ENCODE data around the gene EOLA1. TPM values are rescaled to one million over a fixed set of nuclear protein-coding genes. Genes with fewer than 3 reads are reported as not detected.
"Not testable (repeated sequence)": the region's sequence is repeated elsewhere in the genome, so short reads cannot be mapped to it uniquely, and the experiment has no call there.

The EOLA1 gene
- polyA plus RNA-seq, 3 donors: 18.3 to 23.0 (median 22.5) TPM

DNA sequence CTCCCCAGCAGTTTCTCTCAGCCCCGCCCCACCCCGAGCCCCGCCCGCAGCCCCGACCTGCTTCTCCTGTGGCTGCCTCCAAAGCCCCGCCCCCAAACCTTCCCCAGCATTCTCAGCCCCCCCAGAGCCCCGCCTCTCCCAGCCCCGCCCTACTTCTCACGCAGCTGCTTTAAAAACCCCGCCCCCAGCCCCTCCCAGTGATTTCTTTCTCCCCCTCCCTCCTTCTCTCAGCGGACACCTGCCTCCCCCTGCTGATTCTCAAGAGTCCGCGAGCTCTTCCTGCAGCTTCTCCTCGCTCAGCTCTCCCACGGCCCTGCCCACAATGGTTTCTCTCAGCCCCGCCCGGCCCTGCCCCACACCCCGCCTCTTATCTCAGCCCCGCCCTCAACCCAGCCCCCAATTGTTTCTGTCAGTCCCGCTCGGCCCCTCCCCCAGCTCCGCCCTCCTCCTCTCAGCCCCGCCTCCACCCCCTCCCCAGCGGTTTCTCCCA is 636 bp upstream of the EOLA1 start:
- peak; percentile 38 to 75 (median 69) for DNase-seq (ENCODE audit: low read depth in 3 of 3, low spot score in 2 of 3)

DNA sequence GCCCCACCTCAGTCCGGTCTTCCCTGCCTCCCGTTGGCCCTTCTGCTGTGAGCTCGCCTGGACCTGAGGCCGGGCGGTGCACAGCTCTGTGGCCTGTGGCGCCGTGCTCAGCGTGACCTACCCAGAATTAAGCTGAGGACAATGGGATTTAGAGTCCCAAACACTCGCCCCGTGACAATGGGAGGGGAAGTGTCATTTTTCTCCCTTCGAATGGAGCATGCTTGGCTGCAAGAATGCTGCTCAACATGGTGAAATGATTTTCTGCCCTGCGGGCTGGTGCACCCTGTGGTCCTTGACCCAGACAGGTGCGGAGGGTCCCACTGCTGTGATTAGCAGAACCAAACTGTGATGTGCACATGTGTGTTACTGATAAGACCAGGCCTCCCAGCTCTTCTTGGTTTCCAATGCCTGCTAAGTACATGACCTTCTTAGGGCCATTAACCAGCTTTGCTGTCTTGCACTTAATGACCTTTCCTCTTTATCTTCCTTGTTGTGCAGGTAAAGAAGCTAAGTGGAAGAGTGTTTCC is 772 bp downstream of the EOLA1 start:
- no peak for DNase-seq (ENCODE audit: low read depth in 3 of 3, low spot score in 2 of 3)

DNA sequence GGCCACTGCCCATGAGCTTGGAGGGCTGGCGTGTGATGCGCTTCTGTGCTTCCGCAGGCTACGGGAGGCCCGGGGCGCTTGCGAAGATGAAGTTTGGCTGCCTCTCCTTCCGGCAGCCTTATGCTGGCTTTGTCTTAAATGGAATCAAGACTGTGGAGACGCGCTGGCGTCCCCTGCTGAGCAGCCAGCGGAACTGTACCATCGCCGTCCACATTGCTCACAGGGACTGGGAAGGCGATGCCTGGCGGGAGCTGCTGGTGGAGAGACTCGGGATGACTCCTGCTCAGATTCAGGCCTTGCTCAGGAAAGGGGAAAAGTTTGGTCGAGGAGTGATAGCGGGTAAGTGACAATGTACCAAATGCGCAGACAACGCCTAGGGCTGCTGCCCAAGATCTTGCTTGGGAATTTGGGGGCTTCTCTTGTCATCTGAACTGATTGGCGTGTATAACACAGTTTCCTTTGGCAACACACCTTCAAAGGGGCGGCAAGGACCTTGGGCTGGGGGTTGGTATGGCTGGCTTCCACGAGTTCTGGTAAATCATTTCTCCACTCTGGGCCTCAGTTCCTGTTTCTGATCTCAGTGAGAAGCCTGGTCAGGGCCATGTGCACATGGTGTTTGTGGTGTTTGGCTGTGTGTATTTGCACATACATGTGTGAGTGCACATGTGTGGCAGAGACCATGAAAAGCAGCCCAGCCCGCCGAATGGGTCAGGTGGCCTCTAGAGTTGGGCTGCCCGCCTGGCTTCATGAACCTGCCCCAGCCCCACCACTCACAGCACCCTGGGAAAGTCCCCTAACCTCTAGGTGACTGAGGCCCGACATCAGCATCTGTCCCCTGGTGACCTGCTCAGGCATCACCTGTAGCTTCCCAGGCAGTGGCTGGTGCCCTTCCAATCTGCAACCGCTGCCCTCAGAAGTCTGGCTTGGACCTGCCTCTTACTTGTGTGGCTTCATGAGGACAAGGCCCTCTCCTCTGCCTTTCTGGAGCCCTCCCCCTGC is 5.0 kb downstream of the EOLA1 start:
- DNase-seq (ENCODE audit: low read depth in 3 of 3, low spot score in 2 of 3): not testable (repeated sequence)

DNA sequence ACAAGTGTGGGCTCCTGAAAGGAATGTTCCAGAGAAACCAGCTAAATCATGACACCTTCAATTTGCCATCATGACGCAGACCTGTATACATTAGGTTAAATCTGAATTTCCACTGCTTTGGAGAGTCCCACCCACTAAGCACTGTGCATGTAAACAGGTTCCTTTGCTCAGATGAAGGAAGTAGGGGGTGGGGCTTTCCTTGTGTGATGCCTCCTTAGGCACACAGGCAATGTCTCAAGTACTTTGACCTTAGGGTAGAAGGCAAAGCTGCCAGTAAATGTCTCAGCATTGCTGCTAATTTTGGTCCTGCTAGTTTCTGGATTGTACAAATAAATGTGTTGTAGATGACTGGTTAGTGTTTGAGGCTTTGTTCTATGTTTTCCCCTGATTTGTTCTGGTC is 6.2 kb downstream of the EOLA1 start:
- DNase-seq (ENCODE audit: low read depth in 3 of 3, low spot score in 2 of 3): not testable (repeated sequence)

- not testable (repeated sequence) for DNase-seq (ENCODE audit: low read depth in 3 of 3, low spot score in 2 of 3)
Measured at GRCh38 chrX:149547782-149548181, 7.0 kb downstream of the EOLA1 start.

GRCh38 chrX:149549701-149550100 is 8.9 kb downstream of the EOLA1 start, which contains the start of gene HSFX3:
HSFX3 (minus strand) TSS chrX:149549924; CDS start chrX:149549852, 72 bp downstream.
- DNase-seq (ENCODE audit: low read depth in 3 of 3, low spot score in 2 of 3): not testable (repeated sequence)

- DNase-seq (ENCODE audit: low read depth in 3 of 3, low spot score in 2 of 3): not testable (repeated sequence)
Measured at GRCh38 chrX:149550454-149550853, 9.6 kb downstream of the EOLA1 start.

- DNase-seq (ENCODE audit: low read depth in 3 of 3, low spot score in 2 of 3): not testable (repeated sequence)
Measured at GRCh38 chrX:149551245-149551938, 10.6 kb downstream of the EOLA1 start.

DNA sequence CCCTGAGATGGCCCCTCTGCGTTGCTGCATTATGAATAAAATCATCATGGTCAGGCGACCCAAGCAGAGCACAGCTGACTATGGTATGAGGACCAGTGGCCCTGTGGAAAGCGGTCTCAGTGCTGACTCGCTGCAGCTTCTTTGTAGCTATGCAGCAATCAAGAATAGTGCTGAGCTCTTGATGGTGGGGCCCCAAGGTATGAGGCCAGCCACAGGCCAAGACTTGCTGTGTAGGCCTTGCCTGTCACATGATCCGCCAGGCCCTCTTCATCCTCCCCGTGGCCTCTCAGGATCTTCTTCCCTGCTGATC is 11.1 kb downstream of the EOLA1 start:
- DNase-seq (ENCODE audit: low read depth in 3 of 3, low spot score in 2 of 3): not testable (repeated sequence)

GRCh38 chrX:149555251-149555650 is 14.4 kb downstream of the EOLA1 start:
- DNase-seq (ENCODE audit: low read depth in 3 of 3, low spot score in 2 of 3): not testable (repeated sequence)

DNA sequence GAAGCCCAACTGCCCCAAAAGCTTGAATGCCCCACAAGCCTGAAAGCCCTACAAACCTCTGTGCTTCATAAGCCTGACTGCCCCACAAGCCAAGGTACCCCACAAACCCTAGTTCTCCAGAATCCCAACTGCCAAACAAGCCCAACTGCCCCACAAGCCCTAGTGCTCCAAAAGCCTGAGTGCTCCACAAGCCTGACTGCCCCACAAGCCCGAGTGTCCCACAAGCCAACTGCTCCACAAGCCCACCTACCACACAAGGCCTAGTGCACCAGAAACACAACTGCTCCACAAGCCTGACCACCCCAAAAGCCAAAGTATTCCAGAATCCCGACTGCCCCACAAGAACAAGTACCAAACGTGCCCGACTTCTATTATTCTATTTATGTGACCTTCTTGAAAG is 22.5 kb downstream of the EOLA1 start:
- DNase-seq (ENCODE audit: low read depth in 3 of 3, low spot score in 2 of 3): no peak

DNA sequence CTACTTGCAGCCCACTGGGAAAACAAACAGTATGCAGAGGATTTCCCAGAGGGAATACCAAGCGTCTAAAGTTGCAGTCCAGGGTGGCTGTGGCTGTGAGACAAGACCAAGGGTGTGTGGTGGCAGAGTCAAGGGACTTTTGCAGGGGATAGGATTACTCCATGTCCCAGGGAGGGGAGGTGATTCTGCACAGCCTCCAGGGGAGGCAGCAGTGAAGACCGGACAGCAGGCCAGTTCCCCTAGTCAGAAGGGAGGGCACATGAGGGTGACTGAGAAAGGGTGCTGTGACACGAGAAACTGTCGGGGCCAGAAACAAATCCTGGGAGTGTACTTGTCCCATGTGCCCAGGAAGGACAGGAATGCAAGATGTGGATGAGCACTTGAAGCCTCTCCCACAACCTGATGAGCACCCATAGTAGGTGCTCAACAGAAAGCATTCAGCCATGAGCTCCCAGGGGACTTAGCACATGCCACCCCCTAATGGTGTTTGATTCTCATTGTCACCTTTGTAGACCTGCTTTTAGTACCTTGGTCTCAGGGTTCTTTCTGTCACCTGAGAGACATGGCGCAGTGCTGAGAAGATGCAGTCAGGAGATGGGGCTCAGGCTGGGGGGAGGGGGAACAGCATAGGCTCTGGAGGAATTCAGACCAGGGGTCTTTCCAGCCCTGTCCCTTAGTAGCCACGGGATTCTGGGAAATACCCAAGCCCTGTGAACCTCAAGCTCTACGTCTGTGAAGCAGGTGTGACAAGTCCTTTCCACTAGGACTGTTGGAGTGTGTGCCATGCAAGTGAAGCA is 27.0 kb downstream of the EOLA1 start:
- no peak for DNase-seq (ENCODE audit: low read depth in 3 of 3, low spot score in 2 of 3)

DNA sequence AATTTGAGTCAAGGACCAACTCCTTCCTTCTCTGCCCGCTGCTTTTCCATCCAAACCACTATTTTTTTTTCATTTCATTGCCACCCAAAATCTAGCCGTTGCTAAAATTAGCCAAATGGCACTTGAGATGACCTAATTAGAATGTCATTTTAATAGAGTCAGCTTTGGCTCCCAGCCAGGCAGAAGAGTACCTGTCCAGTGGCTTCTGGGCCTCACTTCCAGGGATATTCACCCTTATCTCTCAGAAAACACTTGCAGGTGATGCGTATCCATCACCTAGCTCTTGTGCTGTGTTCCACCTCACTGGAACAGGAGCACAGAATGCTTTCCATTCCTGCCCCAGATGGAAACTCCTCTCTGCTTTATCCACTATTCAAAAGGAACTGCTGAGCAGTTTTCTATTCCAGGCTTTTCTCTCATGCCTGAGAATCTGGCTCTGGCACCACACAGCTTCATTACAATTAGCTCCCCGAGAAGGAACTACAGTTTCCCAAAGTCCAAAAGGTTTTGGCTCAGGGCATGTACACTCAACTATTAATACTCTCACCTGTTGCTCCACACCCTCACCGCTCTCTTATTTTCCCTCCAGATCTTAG is 28.0 kb downstream of the EOLA1 start:
- no peak for DNase-seq (ENCODE audit: low read depth in 3 of 3, low spot score in 2 of 3)

GRCh38 chrX:149569770-149570169 is 29.0 kb downstream of the EOLA1 start:
- no peak for DNase-seq (ENCODE audit: low read depth in 3 of 3, low spot score in 2 of 3)

GRCh38 chrX:149570668-149571067 is 29.9 kb downstream of the EOLA1 start:
- DNase-seq (ENCODE audit: low read depth in 3 of 3, low spot score in 2 of 3): no peak

DNA sequence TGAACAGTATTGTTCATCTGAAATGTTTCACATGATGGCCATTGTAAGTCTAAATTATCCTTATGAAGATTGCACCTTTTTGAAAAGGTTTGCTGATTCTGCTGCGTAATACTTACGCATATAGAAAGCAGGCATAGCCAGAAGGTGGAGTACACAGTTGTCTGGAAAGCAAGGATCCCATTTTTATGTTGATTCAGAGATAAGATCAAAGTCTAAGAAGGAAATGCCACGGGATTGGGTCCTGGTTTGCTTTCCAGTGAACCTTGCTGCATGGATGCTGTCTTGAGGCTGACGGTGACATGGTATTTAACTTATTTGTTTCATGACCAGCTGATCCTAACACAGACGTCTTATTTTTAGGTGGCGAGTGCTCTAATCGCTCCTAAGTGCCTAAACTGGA is 31.0 kb downstream of the EOLA1 start:
- DNase-seq (ENCODE audit: low read depth in 3 of 3, low spot score in 2 of 3): no peak

- no peak for DNase-seq (ENCODE audit: low read depth in 3 of 3, low spot score in 2 of 3)
Measured at GRCh38 chrX:149572743-149573142, 31.9 kb downstream of the EOLA1 start.

- not testable (repeated sequence) for DNase-seq (ENCODE audit: low read depth in 3 of 3, low spot score in 2 of 3)
Measured at GRCh38 chrX:149573456-149573855, 32.6 kb downstream of the EOLA1 start.

- not testable (repeated sequence) for DNase-seq (ENCODE audit: low read depth in 3 of 3, low spot score in 2 of 3)
Measured at GRCh38 chrX:149585631-149586030, 44.8 kb downstream of the EOLA1 start.

- DNase-seq (ENCODE audit: low read depth in 3 of 3, low spot score in 2 of 3): not testable (repeated sequence)
Measured at GRCh38 chrX:149587359-149587758, 46.5 kb downstream of the EOLA1 start, which contains the start of gene MAGEA9B. MAGEA9B (minus strand) TSS chrX:149587459; CDS start chrX:149583179, 4,280 bp downstream.

All from right renal cortex interstitium (tissue), 3 donors.